GM12892 (cell line): ENCODE results near the gene NUP98.
"Not testable (repeated sequence)": the region's sequence is repeated elsewhere in the genome, so short reads cannot be mapped to it uniquely, and the experiment has no call there.

Source experiments
- DNase-seq: peaks from one replicate; pipeline ENCODE4 v3.0.0; 2011; ENCODE audit not compliant: insufficient read length
- FAIRE-seq: peaks from 2 replicates; lab custom pipeline; 2011; peaks lifted over from hg19 to GRCh38; lab: Jason Lieb, UNC
- POLR2A ChIP-seq: IDR thresholded peaks from 2 replicates; pipeline ENCODE4 v1.6.1; 2011; ENCODE audit warnings: low read depth, low read length, control low read depth
- POLR2AphosphoS5 ChIP-seq: IDR thresholded peaks from 2 replicates; pipeline ENCODE4 v1.6.1; 2011; ENCODE audit warnings: low read depth, low read length, control low read depth
- TAF1 ChIP-seq: IDR thresholded peaks from 2 replicates; pipeline ENCODE4 v1.6.1; 2011; ENCODE audit warnings: low read depth, mild to moderate bottlenecking, control low read depth, low read length, borderline replicate concordance

Gene NUP98

DNA sequence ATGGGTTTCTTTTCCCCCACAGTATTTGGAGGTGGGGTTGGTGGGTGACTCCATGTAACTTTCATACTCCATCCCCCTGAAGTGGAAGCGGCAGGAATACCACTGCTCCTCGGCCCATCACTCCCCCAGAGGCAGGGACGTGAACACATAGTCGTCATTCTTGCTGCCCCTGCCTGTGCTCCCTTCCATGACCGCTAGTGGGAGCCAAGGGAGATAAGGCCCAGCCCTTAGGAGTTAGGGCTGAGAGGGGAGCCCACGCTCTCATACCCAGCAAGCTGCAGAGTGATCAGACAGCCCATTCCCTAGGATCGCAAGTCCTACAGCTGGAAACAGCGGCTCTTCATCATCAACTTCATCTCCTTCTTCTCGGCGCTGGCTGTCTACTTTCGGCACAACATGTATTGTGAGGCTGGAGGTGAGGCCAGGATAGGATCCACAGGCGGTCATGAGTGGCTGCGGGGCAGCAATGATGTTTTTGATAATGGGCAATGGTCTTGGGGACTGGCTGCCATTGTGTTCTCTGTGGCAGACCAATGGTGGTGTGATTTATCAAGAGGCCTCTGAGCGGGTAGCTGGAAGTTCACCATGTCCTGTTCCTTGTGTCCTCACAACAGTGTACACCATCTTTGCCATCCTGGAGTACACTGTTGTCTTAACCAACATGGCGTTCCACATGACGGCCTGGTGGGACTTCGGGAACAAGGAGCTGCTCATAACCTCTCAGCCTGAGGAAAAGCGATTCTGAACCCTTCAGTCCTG, 27.5 kb upstream of the NUP98 start:
- TF ChIP-seq TAF1: no peak
- TF ChIP-seq POLR2A: no peak
- TF ChIP-seq POLR2AphosphoS5: no peak
- peak; percentile 87 for DNase-seq
- FAIRE-seq: peak; percentile 91

DNA sequence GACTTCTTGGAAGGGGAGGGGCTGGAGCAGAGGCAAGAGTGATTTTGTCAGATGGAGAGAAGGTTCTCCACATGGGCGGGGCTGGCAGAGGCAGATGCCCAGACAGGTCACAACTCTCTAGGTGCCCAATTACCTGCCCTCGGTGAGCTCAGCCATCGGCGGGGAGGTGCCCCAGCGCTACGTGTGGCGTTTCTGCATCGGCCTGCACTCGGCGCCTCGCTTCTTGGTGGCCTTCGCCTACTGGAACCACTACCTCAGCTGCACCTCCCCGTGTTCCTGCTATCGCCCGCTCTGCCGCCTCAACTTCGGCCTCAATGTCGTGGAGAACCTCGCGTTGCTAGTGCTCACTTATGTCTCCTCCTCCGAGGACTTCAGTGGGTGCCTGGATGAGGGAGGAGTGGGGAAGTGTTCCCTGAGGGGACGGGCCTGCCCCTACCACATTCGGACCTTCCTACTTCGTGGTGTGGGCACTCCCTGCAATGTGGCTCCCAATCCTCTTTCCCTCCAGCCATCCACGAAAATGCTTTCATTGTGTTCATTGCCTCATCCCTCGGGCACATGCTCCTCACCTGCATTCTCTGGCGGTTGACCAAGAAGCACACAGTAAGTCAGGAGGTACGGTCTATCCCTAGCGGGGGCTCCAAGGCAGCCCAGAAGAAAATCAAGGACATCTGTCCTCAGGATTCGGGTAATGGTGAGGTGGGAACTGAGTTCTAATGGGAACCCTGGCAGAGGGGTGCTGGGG, 26.6 kb upstream of the NUP98 start:
- FAIRE-seq: peak; percentile 74
- TF ChIP-seq TAF1: no peak
- no peak for TF ChIP-seq POLR2A
- TF ChIP-seq POLR2AphosphoS5: no peak

DNA sequence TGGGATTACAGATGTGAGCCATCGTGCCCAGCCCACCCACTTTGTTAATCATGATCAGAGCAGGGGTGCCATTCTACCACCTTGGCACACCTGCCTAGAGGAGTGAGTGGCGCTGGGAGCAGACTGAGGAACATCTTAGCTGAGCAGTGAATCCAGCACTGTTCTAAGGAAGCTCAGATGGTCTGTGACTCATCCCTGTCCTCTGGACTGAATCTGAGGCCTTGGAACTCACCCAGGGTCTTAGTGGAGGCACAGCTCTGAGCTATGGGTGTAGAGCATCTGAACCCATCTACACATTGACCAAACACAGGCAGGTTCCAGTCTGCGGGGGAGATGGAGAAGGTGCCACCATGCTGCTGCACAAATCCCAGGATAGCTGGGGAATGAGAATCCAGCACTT, 25.9 kb upstream of the NUP98 start:
- TF ChIP-seq TAF1 (no peak), POLR2A (no peak), POLR2AphosphoS5 (no peak)
- DNase-seq: no peak
- FAIRE-seq: no peak

More for the DNA sequence above, 26.6 kb upstream of the NUP98 start:
- no peak for DNase-seq

DNA sequence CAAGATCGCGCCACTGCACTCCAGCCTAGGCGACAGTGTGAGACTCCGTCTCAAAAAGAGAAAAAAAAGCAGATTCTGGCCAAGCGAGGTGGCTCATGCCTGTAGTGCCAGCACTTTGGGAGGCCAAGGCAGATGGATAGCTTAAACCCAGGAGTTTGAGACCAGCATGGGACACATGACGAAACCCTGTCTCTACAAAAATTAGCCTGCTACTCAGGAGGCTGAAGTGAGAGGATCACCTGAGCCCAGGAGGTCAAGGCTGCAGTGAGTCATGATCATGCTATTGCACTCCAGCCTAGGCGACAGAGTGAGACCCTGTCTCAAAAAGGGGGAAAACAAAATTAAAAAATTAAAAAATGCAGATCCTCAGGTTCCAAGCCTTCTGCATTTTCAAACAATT, 25.0 kb upstream of the NUP98 start:
- no peak for FAIRE-seq
- TF ChIP-seq POLR2AphosphoS5: no peak
- no peak for TF ChIP-seq POLR2A
- TF ChIP-seq TAF1: no peak
- no peak for DNase-seq

DNA sequence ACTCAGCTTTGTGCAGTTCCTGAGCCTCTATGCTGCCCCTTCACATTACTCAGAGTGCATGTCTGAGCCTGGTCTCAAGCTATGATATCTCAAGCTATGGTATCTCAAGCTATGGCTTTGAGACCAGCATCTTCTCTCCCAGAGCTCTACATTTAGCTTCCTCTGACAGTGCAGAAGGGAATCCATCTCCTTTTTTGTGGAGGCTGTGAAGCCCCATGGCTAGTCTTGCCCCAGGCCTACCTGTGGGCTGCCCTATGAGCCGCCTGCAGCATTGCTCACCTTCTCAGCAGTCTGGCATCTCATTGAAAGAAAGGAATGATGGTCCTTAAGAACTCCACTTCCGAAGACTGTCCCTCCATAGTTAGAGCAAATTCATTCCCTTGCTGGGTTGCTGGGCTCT, 23.6 kb upstream of the NUP98 start:
- TF ChIP-seq POLR2A (no peak), POLR2AphosphoS5 (no peak), TAF1 (no peak)
- FAIRE-seq (no peak), DNase-seq (no peak)

DNA sequence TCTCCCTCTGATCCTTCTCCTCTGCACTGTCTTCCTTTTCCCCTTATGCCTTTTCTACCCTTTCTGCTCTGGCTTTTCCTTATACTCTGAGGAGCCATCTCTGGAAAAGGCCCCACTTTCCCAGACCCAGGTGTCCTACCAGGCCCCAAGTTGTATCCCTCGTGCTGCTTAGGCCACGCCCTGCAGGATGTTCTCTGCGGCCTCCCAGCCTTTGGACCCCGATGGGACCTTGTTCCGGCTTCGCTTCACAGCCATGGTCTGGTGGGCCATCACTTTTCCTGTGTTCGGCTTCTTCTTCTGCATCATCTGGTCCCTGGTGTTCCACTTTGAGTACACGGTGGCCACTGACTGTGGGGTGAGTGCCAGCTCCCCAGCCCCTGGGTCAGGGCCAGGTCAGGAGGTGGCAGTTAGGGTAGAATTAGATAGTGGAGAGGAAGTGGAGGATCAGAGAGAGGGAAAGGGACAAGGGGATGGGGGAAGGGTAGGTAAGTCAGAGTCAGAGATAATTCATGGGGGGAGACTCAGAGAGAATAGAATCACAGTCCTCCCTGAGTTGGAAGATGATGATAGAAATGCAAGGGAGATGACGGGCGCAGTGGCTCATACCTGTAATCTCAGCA, 19.9 kb upstream of the NUP98 start:
- no peak for FAIRE-seq
- DNase-seq: no peak
- TF ChIP-seq TAF1: no peak
- TF ChIP-seq POLR2AphosphoS5: no peak
- TF ChIP-seq POLR2A: no peak

DNA sequence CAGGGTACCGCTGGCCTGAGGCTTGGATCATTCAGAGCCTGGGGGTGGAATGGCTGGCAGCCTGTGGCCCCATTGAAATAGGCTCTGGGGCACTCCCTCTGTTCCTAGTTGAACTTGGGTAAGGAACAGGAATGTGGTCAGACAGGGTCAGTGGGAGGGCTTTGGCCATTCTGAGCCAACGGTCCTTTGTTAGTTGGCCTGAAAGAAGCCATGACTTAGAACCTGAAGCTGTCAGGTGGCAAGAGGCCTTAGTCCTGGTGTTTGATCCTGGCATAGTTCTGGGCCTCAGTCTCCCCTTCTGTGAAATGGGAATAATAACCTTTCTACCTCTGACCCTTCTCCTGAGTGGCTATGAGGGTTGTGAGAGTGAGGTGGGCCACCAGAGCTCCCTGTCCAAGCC, 19.3 kb upstream of the NUP98 start:
- DNase-seq: no peak
- no peak for FAIRE-seq
- TF ChIP-seq POLR2A (no peak), TAF1 (no peak), POLR2AphosphoS5 (no peak)

DNA sequence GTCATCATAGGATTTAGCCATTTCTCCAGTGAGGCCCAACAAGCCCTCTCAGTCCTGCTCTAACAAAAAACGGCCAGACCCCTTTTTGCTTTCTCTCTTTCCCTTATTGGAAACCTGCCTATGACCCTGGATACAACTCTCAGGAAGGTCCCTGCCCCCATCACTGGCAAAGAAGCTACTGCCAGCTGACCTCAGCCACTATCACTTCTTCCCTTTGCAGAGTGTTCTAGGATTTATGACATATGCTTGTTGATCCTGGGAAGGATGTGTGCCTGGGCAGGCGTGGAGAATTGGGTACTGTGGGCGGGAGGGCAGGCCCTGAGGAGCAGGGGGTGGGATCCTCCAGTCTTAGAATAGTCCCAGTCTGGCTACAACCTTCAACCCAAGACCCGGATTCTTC, 18.5 kb upstream of the NUP98 start:
- DNase-seq: no peak
- no peak for TF ChIP-seq POLR2AphosphoS5
- TF ChIP-seq TAF1: no peak
- TF ChIP-seq POLR2A: no peak
- no peak for FAIRE-seq

DNA sequence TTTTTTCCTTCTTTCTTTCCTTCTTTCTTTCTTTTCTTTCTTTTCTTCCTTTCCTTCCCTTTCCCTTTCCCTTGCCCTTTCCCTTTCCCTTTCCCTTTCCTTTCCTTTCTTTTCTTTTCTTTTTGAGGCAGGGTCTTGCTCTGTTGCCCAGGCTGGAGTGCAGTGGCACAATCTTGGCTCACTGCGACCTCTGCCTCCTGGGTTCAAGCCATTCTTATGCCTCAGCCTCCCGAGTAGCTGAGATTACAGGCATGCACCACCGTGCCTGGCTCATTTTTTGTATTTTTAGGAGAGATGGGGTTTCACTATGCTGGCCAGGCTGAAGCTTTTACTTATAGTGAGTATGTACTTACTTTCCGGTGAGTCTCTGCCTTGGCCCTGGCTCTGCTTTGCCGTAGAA, 17.5 kb upstream of the NUP98 start:
- DNase-seq, FAIRE-seq: not testable (repeated sequence)

DNA sequence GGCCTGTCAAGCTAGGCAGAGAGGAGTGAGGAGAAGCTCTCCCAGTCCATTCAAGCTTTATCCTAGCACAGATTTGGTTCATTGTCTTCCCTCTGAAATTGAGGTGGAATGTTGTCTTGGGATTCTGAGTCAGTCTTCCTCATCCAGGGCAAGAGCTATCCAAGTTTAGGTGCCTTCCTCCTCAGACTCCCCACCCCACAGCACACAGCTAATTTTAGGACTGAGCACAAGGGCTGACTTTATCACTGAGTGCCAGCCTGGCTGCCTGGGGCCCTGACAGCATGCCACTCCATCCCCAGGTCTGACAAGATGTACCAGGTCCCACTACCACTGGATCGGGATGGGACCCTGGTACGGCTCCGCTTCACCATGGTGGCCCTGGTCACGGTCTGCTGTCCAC, 13.6 kb upstream of the NUP98 start:
- DNase-seq (no peak), FAIRE-seq (no peak)
- TF ChIP-seq TAF1: no peak
- no peak for TF ChIP-seq POLR2A
- TF ChIP-seq POLR2AphosphoS5: no peak

DNA sequence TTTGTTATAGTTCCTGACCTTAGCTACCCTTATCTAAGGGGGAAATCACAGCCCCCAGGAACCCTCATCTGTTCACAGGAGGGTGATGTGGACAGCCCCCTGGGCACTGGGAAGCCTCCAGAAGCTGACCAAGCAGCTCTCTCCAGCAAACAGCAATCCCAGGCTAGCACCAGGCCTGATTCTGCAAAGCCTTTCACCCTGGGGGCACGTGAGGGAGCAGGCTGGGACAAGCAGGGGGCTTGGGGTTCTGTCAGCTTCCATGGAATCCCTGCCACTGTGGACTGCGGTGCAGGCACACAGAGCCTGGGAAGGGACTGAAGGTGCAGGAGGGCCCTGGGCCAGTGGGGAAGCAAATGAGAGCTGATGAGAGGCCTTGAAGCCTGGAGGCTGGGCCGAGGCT, 13.1 kb upstream of the NUP98 start:
- DNase-seq (no peak), FAIRE-seq (no peak)
- TF ChIP-seq POLR2AphosphoS5: no peak
- no peak for TF ChIP-seq TAF1
- TF ChIP-seq POLR2A: no peak

DNA sequence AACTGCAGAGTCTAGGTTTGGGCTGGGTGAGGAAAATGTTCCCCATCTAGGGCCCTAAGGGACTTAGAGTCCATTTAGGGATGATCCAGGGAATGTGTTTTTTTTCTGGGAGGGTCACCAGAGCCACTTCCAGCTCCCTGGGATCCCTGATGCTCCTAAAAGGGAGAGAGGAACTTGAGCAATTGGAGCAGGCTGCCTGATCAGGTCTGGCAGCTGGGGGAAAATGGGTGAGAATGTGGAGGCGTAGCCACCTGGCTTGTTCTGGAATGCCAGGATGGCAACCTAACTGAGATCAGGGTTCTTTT, 12.2 kb upstream of the NUP98 start:
- no peak for TF ChIP-seq POLR2AphosphoS5
- TF ChIP-seq TAF1: no peak
- no peak for TF ChIP-seq POLR2A
- no peak for DNase-seq
- FAIRE-seq: no peak
